Measurements from ENCODE around the gene GPR62. TPM values are rescaled to one million over a fixed set of nuclear protein-coding genes. Genes with fewer than 3 reads are reported as not detected.
A peak's percentile ranks its signal among the peaks of the same experiment; 100 is the strongest.

The GPR62 gene
- polyA plus RNA-seq, 1 donor from 2014 or later: not detected

DNA sequence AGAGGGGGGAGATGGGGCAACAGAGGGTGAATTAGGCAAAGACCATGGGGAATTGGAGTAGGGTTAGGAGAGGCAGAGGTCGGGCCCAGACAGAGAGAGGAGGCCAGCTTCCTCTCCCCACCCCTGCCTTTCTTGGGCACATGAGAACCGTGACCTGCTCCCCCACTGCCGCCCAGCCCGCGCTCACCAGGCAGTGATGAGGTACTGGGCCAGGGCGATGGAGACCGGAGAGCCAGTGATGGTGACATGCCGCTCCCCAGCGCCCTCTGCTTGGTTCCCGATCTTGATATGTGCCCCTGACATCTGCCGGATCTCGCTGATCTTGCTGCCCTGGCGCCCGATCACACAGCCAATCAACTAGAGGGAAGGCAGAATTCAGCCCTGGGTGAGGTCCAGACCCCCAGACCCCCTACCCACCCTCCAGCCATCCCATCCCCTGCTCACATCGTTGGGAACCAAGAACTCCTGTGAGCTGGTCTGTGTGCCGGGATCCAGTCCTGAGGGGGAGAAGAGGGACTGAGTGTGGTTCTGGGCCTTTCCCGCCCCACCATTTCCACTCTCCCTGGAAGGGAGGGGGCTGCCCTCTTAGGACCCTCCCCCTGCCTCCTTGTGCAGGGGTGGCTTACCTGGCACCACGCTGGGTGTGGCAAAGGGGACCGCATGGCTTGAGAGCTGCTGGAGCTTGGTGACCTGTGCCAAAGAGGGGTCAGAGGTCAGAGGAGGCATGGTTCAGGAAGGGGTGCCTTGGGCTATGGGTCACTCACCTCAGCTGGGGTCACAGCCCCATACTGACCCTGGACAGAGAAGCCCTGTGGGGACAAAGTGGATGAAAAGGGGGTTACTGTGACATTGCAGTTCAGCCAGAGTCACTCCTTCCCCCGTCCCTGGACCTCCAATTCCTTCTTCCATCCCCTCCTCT lies 3.7 kb downstream of the GPR62 start:
- peak overlapping the region in 2 of 4 donors; percentile 15 to 68 for H3K4me3 Mint-ChIP-seq
- peaks cover 1% of the 10 kb centered on the region for H3K36me3 Mint-ChIP-seq
- no peaks in the 10 kb centered on the region for H3K9me3 Mint-ChIP-seq
- H3K4me1 Mint-ChIP-seq: peaks cover 0 to 2% (median 1%) of the 10 kb centered on the region in 3 donors
- H3K27ac Mint-ChIP-seq: no peak overlapping the region
- H3K27me3 Mint-ChIP-seq: peaks cover 9% of the 10 kb centered on the region

DNA sequence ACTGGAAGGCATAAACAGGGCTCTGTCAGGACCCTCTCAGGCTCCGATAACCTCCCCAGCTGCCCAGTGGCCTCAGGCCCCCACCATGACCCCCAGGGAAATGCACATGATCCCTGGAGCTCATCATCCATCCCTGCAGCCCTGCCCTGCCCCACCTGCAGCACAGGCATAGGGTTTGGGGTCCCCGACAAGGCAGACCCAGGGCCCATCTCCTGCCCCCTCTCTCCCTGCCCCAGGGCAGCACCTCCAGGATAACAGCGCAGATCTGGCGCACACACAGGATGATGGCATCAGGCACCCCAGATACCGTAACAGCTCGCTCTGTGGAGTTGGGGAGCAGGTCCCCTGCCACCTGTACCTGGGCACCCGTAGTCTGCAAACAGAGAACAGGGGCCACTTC lies 4.5 kb downstream of the GPR62 start:
- Mint-ChIP-seq H3K27me3 (peaks cover 3% of the 10 kb centered on the region), H3K4me3 (no peak overlapping the region), H3K4me1 (peaks cover 0 to 2% (median 1%) of the 10 kb centered on the region in 3 donors), H3K36me3 (peaks cover 1% of the 10 kb centered on the region), H3K27ac (no peak overlapping the region), H3K9me3 (no peaks in the 10 kb centered on the region)

DNA sequence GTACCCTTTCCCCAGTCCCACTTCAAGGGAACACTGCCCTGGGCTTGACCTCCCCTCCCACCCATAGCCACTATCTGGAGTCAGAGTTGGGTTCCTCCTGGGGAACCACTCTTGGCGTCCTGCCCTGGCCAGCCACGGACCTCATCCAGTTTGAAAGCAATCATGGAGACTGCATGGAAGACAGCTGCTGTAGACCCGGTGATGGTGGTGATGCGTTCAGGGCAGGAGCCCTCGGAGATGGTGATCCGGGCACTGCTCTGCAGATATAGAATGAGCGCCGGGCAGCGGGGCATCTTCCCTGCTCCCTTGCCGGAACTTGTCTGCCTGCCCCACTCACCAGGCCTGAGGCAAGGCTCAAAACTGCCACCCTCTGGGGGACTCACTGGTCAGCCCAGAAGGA lies 5.2 kb downstream of the GPR62 start:
- Mint-ChIP-seq H3K27ac (peak overlapping the region in 1 of 3 donors; percentile 92), H3K4me1 (peaks cover 0 to 2% (median 1%) of the 10 kb centered on the region in 3 donors), H3K27me3 (peaks cover 3% of the 10 kb centered on the region), H3K4me3 (no peak overlapping the region), H3K9me3 (no peaks in the 10 kb centered on the region), H3K36me3 (peaks cover 1% of the 10 kb centered on the region)

DNA sequence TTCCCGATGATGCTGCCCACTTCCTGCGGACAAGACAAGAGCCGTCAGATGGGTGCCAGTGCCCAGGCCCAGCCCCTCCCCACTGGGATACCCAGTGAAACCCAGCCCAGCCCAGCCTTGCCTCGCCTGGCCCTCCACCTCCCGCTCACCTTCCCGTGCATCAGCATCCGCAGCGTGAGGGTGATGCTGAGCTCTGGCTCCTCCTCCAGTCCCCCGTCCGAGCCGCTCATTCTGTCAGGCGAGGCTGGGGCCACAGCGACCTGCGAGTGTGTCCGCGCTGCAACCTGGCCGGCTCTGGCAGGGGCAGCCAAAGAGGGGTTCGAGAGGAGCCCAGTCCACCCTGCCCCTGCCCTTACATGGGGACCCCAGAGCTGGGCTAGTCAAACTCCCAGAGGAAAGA lies 5.8 kb downstream of the GPR62 start:
- peaks cover 0 to 2% (median 1%) of the 10 kb centered on the region in 3 donors for H3K4me1 Mint-ChIP-seq
- peak overlapping the region in 1 of 4 donors; percentile 61 for H3K4me3 Mint-ChIP-seq
- no peaks in the 10 kb centered on the region for H3K9me3 Mint-ChIP-seq
- peaks cover 1% of the 10 kb centered on the region for H3K36me3 Mint-ChIP-seq
- peaks cover 3% of the 10 kb centered on the region for H3K27me3 Mint-ChIP-seq
- H3K27ac Mint-ChIP-seq: peak overlapping the region in 1 of 3 donors; percentile 92

DNA sequence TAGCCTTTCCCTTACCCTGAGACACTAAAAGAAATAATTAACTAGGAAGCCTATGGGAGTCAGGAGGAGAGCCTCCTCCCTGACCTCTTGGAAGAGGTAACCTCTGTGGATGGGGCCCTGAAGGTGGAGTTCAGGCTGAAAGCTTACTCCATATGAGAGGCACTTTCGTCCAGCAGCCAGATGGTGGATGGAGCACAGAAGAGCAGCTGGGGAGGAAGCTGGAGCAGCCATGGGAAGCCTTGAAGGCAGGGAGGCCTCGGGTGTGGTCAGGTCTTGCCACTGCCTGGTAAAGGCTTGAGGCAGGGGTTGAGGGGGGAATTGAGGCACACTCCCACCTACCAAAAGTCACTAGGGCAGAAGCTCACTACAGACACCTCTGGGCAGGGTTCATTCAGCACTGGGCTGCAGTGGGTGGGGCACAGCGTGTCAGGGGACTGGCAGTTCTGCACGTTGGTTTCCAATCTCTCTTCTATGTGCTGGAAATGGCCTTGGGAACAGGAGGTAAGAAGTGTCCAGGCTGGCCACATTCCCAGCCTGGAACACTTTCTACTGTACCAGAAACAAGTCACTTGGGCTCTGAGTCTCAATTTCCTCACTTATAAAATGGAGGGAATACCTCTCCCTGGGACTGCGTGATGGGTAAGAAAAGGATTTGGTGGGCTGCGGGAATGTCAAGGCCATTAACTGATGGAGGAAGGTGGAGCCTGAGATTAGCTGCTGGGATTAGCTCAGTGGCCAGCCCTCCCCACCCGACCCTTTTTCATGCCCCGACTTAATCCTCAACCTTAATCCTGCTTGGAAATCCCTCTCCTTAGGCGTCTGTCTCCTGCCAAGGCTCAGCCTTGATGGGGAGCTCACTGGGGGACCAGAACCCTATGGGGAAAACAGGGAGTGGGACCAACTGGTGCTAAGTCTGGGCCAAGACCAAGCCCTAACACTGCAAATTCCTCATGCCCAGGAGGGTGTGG lies 6.7 kb downstream of the GPR62 start:
- H3K9me3 Mint-ChIP-seq: no peaks in the 10 kb centered on the region
- H3K27me3 Mint-ChIP-seq: peaks cover 1% of the 10 kb centered on the region
- peak overlapping the region in 1 of 3 donors; percentile 67 for H3K27ac Mint-ChIP-seq

DNA sequence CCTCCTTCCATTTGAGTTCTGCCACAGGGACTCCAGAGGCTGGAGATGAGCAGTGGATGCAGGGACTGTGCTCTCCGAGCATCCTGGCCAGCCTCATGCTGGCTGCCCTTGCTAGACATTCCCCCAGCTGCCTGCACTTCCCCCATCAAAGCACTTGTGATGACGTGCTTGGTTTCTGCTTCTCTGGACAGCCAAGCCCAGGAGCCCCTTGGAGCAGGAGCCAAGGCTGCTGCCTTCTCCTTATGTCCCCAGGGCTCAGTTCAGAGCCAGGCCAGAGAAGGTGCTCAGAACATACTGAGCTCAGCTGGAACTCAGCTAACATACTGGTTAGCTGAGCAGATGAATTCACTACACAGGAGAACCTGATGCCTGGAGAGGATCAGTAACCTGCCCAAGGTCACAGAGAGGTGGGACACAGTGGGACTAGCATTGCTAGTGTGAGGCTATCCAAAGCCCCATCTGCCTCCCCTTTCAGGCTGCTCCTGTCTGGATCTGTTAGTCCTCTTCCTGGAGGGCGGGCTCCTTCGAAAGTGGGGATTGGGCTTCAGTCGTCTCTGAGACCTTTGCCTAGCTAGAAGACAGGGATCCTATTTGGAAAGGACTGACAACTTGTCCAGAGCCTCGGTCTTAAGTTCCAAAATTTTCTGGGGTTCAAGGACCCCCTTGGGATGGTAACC lies 7.8 kb downstream of the GPR62 start:
- peaks cover 1% of the 10 kb centered on the region for H3K27me3 Mint-ChIP-seq
- H3K4me1 Mint-ChIP-seq: peaks cover 0 to 1% (median 0%) of the 10 kb centered on the region in 3 donors
- H3K4me3 Mint-ChIP-seq: peak overlapping the region in 1 of 4 donors; percentile 57
- peaks cover 1% of the 10 kb centered on the region for H3K36me3 Mint-ChIP-seq
- no peaks in the 10 kb centered on the region for H3K9me3 Mint-ChIP-seq
- H3K27ac Mint-ChIP-seq: no peak overlapping the region

More for the DNA sequence above, 6.7 kb downstream of the GPR62 start:
- H3K4me3 Mint-ChIP-seq: peak overlapping the region in 1 of 4 donors; percentile 61
- peaks cover 1% of the 10 kb centered on the region for H3K36me3 Mint-ChIP-seq
- H3K4me1 Mint-ChIP-seq: peaks cover 0 to 1% (median 0%) of the 10 kb centered on the region in 3 donors

DNA sequence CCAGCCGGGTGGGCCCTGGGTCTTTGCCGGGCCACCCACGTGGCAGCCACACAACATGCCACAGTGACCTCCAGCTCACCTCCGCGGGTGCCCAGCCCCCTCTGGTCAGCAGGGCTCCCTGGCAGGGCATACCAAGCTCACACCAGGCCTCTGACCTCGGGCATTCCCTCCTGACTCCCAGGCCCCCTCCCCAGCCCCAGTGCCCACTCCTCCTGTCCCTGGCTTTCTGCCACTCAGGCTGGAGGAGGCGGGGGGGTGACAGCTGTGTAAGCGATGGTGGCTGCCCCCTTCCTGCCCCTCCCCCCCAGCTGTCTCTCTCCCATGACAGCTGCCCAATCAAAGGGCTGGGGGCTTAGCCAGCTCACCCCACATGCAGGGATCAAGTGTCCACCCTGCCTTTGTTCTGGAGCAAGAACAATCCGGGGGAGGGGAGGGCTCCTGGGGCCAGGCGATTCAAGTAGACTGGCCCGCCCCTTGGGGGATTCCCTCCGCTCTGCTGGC lies 8.8 kb downstream of the GPR62 start:
- Mint-ChIP-seq H3K27me3 (peaks cover 1% of the 10 kb centered on the region), H3K9me3 (no peaks in the 10 kb centered on the region), H3K36me3 (peaks cover 1% of the 10 kb centered on the region), H3K4me1 (peaks cover 1 to 5% (median 5%) of the 10 kb centered on the region in 3 donors), H3K4me3 (no peak overlapping the region), H3K27ac (no peak overlapping the region)

DNA sequence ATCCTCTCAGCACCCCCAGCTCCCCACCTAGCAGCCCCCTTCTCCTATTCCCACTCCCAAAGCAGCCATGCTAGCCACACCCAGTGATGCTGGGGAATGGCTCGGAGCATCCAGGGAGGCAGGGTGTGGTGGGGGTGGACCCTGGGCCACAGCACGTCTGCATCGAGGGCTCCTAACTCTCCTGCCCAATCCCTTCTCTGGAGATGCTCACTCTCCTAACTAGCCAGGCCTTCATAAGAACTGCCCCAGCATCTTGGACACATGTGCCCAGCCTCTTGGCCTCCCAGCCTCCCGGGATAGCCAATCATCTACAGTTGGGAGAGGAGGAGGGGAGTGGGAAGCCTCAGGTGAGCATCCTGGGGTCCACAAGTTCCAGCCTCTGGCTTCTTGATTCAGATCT lies 9.3 kb downstream of the GPR62 start:
- Mint-ChIP-seq H3K27me3 (peaks cover 1% of the 10 kb centered on the region), H3K4me1 (peaks cover 5 to 6% (median 5%) of the 10 kb centered on the region in 3 donors), H3K9me3 (no peaks in the 10 kb centered on the region), H3K36me3 (peaks cover 1% of the 10 kb centered on the region), H3K4me3 (no peak overlapping the region), H3K27ac (no peak overlapping the region)

DNA sequence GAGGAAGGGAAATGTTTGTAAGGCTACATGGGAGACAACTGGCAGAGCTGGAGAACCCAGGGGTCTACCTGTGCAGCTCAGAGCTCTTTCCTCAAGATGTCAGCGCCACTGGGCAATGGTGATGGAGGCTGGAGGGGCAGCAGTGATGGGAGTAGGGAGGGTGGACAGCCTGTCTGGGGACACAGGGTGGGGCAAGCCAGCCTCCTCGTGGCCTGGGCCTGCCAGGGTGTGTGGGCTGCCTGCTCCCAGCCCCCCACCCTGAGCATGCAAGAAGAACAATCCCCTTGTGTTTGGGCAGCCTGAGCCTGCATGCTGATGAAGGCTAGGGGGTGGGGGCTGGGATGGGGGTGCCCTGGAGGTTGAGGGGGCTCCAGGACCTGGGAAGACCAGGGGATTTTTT lies 10.8 kb downstream of the GPR62 start:
- H3K4me3 Mint-ChIP-seq: peak overlapping the region; percentile 47 to 85 (median 72)
- H3K4me1 Mint-ChIP-seq: peaks cover 5 to 11% (median 8%) of the 10 kb centered on the region in 3 donors

DNA sequence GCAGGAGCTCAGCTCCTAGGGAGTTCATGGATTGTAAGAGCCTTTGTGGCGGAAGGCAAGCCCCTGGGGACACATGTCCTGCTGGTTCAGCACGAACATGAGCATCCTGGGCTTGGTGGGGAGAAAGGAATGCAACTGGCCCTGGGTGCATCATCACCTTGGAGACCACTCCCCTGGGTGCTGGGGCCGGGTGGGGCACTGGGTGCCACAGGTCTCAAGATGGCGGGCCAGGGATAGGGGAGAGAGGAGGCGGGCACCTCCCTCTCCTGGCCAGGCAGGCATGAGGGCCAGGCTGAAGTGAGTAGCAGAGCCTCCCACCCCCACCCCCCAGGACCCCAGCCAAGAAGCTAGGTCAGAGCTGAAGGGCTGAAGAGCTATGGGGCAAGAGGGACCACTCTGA lies 11.3 kb downstream of the GPR62 start:
- Mint-ChIP-seq H3K27ac (peak overlapping the region in 1 of 3 donors; percentile 62), H3K4me3 (peak overlapping the region; percentile 37 to 91 (median 76)), H3K9me3 (no peaks in the 10 kb centered on the region), H3K4me1 (peaks cover 5 to 11% (median 10%) of the 10 kb centered on the region in 3 donors), H3K36me3 (peaks cover 1% of the 10 kb centered on the region), H3K27me3 (no peaks in the 10 kb centered on the region)

More for the DNA sequence above, 10.8 kb downstream of the GPR62 start:
- no peaks in the 10 kb centered on the region for H3K9me3 Mint-ChIP-seq
- no peak overlapping the region for H3K27ac Mint-ChIP-seq
- no peaks in the 10 kb centered on the region for H3K27me3 Mint-ChIP-seq
- peaks cover 1% of the 10 kb centered on the region for H3K36me3 Mint-ChIP-seq

DNA sequence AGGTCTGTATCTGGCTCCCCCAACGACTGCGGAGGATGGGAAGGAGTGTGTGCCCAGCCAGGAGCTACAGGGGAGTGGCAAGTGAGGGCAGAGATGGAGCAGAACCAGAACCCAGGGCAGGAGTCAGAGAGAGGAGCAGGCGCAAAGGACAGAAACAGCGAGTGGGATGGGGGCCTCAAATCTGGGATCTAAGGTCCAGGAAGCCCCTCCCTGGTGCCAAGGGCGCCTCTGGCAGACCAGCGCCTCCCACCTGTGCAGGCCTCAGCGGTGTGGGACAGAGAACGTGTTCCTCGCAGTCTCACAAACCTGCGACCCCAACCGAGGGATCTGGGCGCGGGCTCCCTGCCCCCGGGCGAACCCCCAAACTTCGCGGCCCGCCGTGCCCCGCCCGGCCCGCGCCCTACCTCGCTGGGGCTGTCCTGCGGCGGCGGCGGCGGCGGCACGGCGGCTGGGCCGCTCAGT lies 11.8 kb downstream of the GPR62 start:
- H3K4me1 Mint-ChIP-seq: peaks cover 5 to 11% (median 10%) of the 10 kb centered on the region in 3 donors
- H3K9me3 Mint-ChIP-seq: no peaks in the 10 kb centered on the region
- H3K4me3 Mint-ChIP-seq: peak overlapping the region; percentile 37 to 91 (median 76)
- H3K27me3 Mint-ChIP-seq: no peaks in the 10 kb centered on the region
- peak overlapping the region in 1 of 3 donors; percentile 62 for H3K27ac Mint-ChIP-seq
- no peaks in the 10 kb centered on the region for H3K36me3 Mint-ChIP-seq

DNA sequence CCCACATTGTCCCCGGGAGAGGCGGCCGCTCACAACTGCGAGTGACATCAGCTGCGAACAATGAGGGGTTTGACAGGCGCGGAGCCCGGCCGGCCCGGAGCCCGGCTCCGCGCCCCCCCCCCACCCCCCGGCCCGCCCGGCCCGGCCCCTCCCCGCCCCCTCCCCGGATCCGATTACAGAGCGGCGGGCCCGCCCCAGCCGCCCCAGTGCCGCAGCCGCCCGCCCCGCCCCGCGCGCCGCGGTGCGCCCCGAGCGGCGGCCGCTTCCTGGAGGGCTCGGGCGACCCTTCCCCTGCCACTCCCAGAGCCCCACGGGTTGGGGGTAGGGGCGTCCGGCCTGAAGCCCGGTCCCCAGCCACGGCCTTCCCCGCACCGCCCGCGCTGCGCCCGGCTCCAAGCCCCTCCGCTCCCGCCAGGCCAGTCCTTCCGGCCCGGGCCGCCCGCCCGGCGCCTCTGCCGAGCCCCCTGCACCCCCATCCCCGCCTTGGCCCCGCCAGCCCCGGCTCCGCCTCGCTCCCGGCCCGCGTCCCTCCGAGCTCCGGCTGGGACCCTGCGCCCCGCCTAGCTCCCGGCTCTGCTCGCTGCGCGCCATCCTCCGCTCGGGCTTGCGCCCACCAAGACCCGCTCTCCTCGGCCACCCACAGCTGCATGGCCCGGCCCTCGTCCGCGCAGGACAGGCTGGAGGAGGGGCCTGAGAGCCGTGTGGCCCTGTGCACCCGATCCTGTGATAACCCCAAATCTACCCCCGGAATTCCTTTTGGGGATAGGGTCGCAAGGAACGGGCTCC lies 12.4 kb downstream of the GPR62 start, which contains the start of gene PCBP4:
TSS of gene PCBP4 (minus strand) at position 71 of the 786 bp plus-strand sequence. CDS start 6,214 bp downstream, outside the sequence.
- H3K36me3 Mint-ChIP-seq: no peaks in the 10 kb centered on the region
- peak within 1 kb of the TSS; percentile 67 to 95 (median 90) for H3K4me3 Mint-ChIP-seq
- peaks cover 5 to 12% (median 11%) of the 10 kb centered on the region in 3 donors for H3K4me1 Mint-ChIP-seq
- no peaks in the 10 kb centered on the region for H3K9me3 Mint-ChIP-seq
- no peaks in the 10 kb centered on the region for H3K27me3 Mint-ChIP-seq
- peak within 1 kb of the TSS in 2 of 3 donors; percentile 59 to 62 for H3K27ac Mint-ChIP-seq

DNA sequence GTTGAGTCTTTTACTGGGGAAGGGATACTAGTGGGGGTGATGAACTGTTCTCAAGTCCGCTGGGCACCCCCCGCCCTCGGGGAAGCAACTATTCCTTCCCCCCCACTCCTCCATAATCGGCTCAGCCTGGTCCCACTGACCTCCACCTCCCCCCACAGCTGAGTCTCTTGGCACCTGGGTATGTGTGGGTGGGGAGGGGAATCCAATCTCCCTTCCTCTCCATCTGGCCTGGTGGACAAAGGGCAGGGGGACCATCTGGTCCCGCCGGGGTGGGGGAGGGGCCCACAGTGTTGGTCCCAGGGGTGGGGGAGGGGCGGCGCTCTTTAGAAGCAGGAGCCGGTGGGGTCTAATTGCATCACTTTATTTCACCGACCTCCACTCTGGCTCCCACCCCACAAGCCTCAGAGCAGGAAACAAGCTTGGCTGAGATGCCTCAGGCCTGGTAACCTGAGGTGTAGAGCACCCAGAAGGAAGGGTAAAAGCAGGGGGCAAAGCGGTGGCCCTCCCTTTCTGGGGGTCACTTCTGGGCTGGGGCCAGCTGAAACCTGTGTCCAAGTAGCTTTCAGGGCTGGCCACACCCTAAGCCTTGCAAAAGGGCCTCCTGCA lies 13.1 kb downstream of the GPR62 start:
- H3K4me1 Mint-ChIP-seq: peaks cover 5 to 12% (median 11%) of the 10 kb centered on the region in 3 donors
- H3K36me3 Mint-ChIP-seq: no peaks in the 10 kb centered on the region
- no peaks in the 10 kb centered on the region for H3K9me3 Mint-ChIP-seq
- peak overlapping the region; percentile 67 to 95 (median 90) for H3K4me3 Mint-ChIP-seq
- H3K27ac Mint-ChIP-seq: peak overlapping the region in 1 of 3 donors; percentile 21
- H3K27me3 Mint-ChIP-seq: no peaks in the 10 kb centered on the region
